ENCODE data around the gene MUC4.
"Not testable (repeated sequence)": the region's sequence is repeated elsewhere in the genome, so short reads cannot be mapped to it uniquely, and the experiment has no call there.

Gene MUC4

GRCh38 chr3:195760345-195761122, 51.2 kb downstream of the MUC4 start:
- no peak for DNase-seq (ENCODE audit: low read depth)

GRCh38 chr3:195758721-195759353, 52.9 kb downstream of the MUC4 start:
- DNase-seq (ENCODE audit: low read depth): no peak

GRCh38 chr3:195757827-195758226, 53.9 kb downstream of the MUC4 start:
- no peak for DNase-seq (ENCODE audit: low read depth)

- DNase-seq (ENCODE audit: low read depth): no peak
Measured at GRCh38 chr3:195757438-195757770, 54.3 kb downstream of the MUC4 start.

- no peak for DNase-seq (ENCODE audit: low read depth)
Measured at GRCh38 chr3:195755791-195756676, 55.7 kb downstream of the MUC4 start.

- DNase-seq (ENCODE audit: low read depth): no peak
Measured at GRCh38 chr3:195755391-195755790, 56.3 kb downstream of the MUC4 start.

- no peak for DNase-seq (ENCODE audit: low read depth)
Measured at GRCh38 chr3:195754906-195755305, 56.8 kb downstream of the MUC4 start.

GRCh38 chr3:195754141-195754540, 57.6 kb downstream of the MUC4 start:
- DNase-seq (ENCODE audit: low read depth): no peak

- DNase-seq (ENCODE audit: low read depth): no peak
Measured at GRCh38 chr3:195753581-195753980, 58.1 kb downstream of the MUC4 start.

GRCh38 chr3:195752546-195753331, 59.0 kb downstream of the MUC4 start:
- DNase-seq (ENCODE audit: low read depth): no peak

- no peak for DNase-seq (ENCODE audit: low read depth)
Measured at GRCh38 chr3:195752066-195752465, 59.7 kb downstream of the MUC4 start.

GRCh38 chr3:195751560-195751959, 60.2 kb downstream of the MUC4 start:
- no peak for DNase-seq (ENCODE audit: low read depth)

- no peak for DNase-seq (ENCODE audit: low read depth)
Measured at GRCh38 chr3:195750797-195751520, 60.8 kb downstream of the MUC4 start.

GRCh38 chr3:195749101-195749500, 62.6 kb downstream of the MUC4 start:
- not testable (repeated sequence) for DNase-seq (ENCODE audit: low read depth)

GRCh38 chr3:195748661-195749060, 63.1 kb downstream of the MUC4 start:
- DNase-seq (ENCODE audit: low read depth): no peak

- DNase-seq (ENCODE audit: low read depth): no peak
Measured at GRCh38 chr3:195746751-195747150, 65.0 kb downstream of the MUC4 start.

- no peak for DNase-seq (ENCODE audit: low read depth)
Measured at GRCh38 chr3:195746346-195746745, 65.4 kb downstream of the MUC4 start.

GRCh38 chr3:195744437-195744836, 67.3 kb downstream of the MUC4 start:
- DNase-seq (ENCODE audit: low read depth): no peak

GRCh38 chr3:195739561-195740111, 72.1 kb downstream of the MUC4 start:
- DNase-seq (ENCODE audit: low read depth): no peak

- no peak for DNase-seq (ENCODE audit: low read depth)
Measured at GRCh38 chr3:195738274-195739044, 73.3 kb downstream of the MUC4 start.
